Activated naive CD4-positive, alpha-beta T cell treated with anti-CD3 and anti-CD28 coated beads, Interleukin-2, amount 50 U/mL, for 72 hours (primary cell): ENCODE data around the gene CXXC5. TPM values are rescaled to one million over a fixed set of nuclear protein-coding genes. Genes with fewer than 3 reads are reported as not detected.

ENCODE experiments used
- ATAC-seq, 2 donors: fragments of 150-1000 bp; cut with Tn5 transposase; 2 replicates each; pipeline ENCODE4 v1.10.0; 2021; ENCODE audit warnings: mild to moderate bottlenecking in 2 of 2, moderate library complexity in 2 of 2
- DNase-seq, 2 donors: peaks; one replicate each; pipeline ENCODE4 v3.0.0; 2021 to 2022; ENCODE audit warnings: low spot score in 2 of 2
- H3K27ac Mint-ChIP-seq, 2 donors: one replicate each; pipeline ENCODE4 v1.8.0; 2022; ENCODE audit warnings: mild to moderate bottlenecking in 2 of 2, mixed read lengths in 2 of 2
- H3K36me3 Mint-ChIP-seq, 2 donors: one replicate each; pipeline ENCODE4 v1.8.0; 2022; ENCODE audit warnings: mixed read lengths in 2 of 2
- H3K9me3 Mint-ChIP-seq, 2 donors: one replicate each; pipeline ENCODE4 v1.8.0; 2022; ENCODE audit warnings: mixed read lengths in 2 of 2
- total RNA-seq, 2 donors: library from RNA; stranded (reverse); gene quantifications; one replicate each; pipeline ENCODE4 v1.2.3, GENCODE V29; 2022

CXXC5 gene
- total RNA-seq, 2 donors from 2014 or later, result 1.8 to 3.5 TPM

- Mint-ChIP-seq H3K36me3 (no peaks in the 10 kb centered on the region), H3K9me3 (no peaks in the 10 kb centered on the region), H3K27ac (no peak overlapping the region)
- no peak for ATAC-seq
- DNase-seq, result no peak
Measured at GRCh38 chr5:139667730-139668063, 19.5 kb downstream of the CXXC5 start.

DNA sequence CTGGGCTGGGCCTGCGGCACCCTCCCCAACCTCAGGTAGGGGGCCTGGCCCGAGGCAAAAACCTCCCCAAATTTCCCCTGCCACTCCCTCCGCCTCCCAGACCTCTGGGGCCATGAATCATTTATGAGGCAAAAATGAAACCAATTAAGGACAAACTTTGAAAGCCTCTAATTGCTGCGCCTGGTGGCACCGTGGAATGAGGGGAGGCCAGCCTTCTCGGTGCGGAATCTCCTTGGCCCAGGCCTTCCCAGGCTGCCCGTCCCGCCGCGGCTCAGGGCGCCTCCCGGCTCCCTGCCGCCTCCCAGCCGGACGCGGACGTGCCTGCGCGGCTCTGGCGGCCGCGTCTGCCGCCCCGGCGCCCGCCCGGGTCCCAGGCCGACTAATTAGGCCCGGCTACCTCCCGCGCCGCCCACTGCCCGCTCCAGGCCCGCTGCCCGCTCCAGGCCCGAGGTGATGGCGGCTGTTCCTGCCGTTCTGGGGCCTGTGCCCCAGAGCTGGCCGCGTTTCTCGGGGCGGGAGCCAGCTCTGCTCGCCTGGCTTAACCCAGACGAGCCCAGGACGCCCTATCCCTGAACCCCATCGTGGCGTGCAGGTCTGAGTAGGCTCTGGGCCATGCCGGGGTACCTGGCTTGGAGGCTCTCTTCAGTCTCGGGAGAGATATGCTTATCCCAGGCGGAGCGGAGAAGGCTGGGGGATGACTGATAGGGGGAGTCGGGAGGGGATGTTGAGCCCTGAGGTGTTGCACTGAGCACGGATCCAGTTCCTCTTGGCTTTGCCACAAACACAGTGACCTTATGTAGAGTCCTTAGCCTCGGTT, 20.1 kb downstream of the CXXC5 start:
- no peaks in the 10 kb centered on the region for H3K9me3 Mint-ChIP-seq
- no peaks in the 10 kb centered on the region for H3K36me3 Mint-ChIP-seq
- ATAC-seq (peak; percentile 56 to 61), DNase-seq (peak in 1 of 2 donors; percentile 32)
- H3K27ac Mint-ChIP-seq, result no peak overlapping the region

DNA sequence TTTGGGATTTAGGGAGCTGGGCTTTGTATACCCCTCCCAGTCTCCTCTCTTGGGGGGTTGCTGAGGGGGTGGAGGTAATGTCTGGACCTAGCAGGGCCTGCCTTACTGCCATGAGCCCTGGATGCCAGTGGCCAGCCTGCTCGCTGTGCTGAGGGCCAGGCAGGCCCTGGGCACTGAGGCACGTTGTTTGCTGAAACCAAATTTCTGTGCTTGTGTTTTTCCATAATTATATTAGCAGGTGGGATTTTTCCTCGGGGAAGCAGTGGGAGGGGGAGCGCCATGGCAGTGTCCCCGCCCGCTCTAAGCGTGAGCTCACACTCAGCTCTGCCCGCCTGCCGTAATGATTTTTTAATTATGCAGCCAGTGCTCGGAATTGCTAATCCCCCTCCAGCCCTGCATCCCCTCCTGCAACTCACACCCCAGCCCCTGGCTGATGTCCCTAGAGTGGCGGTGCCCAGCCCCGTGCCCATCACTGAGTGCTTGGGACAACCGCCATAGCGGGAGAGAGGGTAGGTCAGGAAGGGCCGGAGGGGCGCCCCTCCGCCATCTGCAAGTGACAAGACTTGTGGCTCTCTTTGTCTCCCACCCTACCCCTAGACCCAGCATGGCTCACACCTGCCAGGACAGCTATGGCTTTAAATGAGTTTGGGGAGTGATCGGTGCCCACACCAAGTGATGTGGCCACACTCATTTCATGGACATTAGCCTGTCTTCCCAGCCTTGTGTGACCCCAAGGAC, 20.9 kb downstream of the CXXC5 start:
- DNase-seq (no peak), ATAC-seq (no peak)
- no peak overlapping the region for H3K27ac Mint-ChIP-seq
- no peaks in the 10 kb centered on the region for H3K9me3 Mint-ChIP-seq
- H3K36me3 Mint-ChIP-seq, result no peaks in the 10 kb centered on the region

DNA sequence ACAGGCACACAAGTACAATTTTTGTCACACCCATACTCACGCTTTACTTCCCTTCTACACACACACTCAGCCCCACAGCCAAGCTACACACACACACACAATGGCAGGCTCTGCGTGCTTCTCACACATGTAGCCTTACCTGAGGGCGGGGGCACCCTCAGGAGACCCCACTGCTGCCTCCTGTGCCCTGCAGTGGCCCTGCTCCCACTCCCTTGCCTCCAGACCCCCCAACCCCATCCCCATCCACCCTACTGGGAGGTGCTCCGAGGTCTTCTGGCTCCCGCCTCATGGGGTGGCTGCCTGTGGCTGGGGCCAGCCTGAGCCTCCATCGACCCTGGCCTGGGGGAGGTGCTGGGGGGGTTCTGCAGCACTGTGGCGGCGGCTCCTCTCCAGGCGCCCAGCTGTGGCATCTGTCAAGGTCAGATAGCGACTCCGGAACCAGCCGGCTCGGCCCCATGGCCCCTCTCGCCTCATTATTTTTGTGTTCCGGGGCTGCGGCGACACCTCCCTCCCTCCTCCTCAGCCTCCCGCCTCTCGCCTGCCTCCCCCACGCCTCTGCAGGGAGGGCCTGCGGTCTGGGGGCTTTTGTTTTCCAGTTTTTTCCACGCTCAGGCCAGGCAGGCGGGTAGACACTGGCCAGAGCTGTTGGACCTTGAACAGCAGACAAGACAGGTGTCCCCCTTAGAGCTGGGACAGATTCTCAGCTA, 21.7 kb downstream of the CXXC5 start:
- peak in 1 of 2 donors; percentile 7 for ATAC-seq
- Mint-ChIP-seq H3K27ac (peak overlapping the region in 1 of 2 donors; percentile 44), H3K36me3 (no peaks in the 10 kb centered on the region), H3K9me3 (no peaks in the 10 kb centered on the region)
- no peak for DNase-seq

DNA sequence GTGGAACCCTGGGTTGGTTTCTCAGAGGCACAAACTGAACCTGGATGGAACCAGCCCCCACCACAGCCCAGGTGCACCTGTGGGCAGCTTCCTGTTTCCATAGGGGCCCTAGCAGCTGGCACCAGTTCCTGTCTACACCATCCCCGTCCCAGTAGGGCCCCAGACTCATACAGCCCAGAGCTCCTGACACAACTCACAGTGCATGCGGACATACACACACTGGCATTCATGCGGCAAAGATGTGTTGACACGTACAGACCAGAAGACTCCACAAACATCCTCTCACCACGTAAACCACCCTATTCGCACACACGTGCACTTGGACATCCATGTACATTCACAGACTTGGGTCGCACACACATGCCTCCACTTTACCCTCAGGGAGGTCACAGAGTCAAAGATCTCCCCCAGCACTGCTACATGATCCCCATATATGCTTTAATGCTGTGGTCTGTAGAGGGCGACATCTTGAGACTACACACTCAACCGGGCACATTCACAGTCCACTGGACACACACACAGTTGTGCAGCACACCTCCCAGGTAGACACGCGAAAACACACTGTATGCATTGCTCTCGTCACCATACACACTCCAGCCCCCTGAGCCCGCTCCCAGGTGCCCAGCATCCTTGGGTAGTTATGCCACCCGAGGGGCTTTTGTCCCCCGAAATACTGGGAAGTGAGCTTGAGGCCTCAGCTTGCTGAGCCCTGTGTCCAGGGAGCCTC, 22.4 kb downstream of the CXXC5 start:
- Mint-ChIP-seq H3K27ac (peak overlapping the region in 1 of 2 donors; percentile 44), H3K9me3 (no peaks in the 10 kb centered on the region), H3K36me3 (no peaks in the 10 kb centered on the region)
- ATAC-seq (peak in 1 of 2 donors; percentile 22), DNase-seq (no peak)

- H3K36me3 Mint-ChIP-seq, result no peaks in the 10 kb centered on the region
- ATAC-seq (no peak), DNase-seq (no peak)
- no peaks in the 10 kb centered on the region for H3K9me3 Mint-ChIP-seq
- no peak overlapping the region for H3K27ac Mint-ChIP-seq
Measured at GRCh38 chr5:139671096-139671841, 23.1 kb downstream of the CXXC5 start.

DNA sequence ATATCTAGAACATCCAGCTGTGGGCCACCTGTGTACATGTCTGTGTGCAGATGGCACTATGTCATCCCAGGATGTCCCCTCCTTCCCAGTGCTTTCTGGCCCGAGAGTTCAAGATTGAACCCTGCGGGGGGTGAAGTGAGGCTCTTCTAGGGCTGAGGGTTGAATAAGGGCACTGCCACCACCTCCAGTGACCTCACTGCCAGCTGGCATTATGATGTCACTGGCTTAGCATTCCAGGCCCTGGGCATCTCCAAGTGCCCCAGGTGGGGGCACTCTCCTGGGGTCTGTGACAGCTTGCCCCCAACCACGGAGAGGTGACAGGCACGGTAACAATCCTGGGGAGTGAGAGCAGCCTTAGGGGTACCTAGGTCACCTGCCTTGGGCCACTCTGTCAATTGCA, 27.1 kb downstream of the CXXC5 start:
- no peak for DNase-seq
- Mint-ChIP-seq H3K27ac (no peak overlapping the region), H3K9me3 (no peaks in the 10 kb centered on the region), H3K36me3 (no peaks in the 10 kb centered on the region)
- ATAC-seq, result no peak

- DNase-seq (no peak), ATAC-seq (no peak)
- H3K36me3 Mint-ChIP-seq, result no peaks in the 10 kb centered on the region
- no peaks in the 10 kb centered on the region for H3K9me3 Mint-ChIP-seq
- no peak overlapping the region for H3K27ac Mint-ChIP-seq
Measured at GRCh38 chr5:139675825-139676224, 27.7 kb downstream of the CXXC5 start.

GRCh38 chr5:139676406-139676805, 28.3 kb downstream of the CXXC5 start:
- no peak overlapping the region for H3K27ac Mint-ChIP-seq
- H3K36me3 Mint-ChIP-seq, result no peaks in the 10 kb centered on the region
- H3K9me3 Mint-ChIP-seq, result no peaks in the 10 kb centered on the region
- ATAC-seq, result no peak
- no peak for DNase-seq

DNA sequence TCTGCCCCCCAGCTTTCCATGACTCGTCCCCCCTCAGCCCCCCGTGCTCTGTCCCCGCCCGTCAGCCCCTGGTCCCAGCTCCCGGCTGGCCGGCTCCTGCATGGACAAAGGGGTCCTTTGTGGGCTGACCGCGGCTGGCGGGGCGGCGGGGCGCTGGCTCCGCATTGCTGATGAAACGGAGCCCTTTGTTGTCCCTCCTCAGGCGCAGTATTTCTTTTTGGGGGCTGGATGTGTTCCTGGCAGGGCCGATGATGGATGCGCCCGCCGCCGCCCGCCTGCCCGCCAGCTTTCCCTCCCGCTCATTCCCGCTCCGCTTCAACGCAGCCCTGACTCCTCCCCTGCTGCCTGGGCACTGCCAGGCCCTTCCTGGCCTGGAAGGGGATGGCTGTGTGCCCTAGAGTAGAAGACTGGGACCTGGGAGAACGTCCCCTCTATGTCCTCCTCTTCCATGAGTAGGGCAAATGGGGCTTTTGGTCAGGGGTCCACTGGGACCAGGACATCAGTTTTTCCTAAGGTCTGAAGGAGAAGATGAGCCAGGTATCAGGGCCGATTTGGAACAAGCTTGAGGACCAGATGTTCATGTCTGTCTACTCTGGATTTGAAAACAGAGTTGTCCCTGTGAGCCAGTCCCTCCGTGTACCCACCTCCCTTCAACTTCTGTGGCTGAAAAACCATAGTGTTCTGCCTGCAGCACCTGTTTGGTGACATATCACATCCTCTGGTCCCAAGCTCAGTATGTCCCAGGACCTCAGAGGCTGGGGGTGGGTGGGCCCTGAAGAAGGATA, 29.0 kb downstream of the CXXC5 start:
- Mint-ChIP-seq H3K9me3 (no peaks in the 10 kb centered on the region), H3K36me3 (no peaks in the 10 kb centered on the region), H3K27ac (peak overlapping the region in 1 of 2 donors; percentile 91)
- ATAC-seq, result no peak
- DNase-seq, result no peak

DNA sequence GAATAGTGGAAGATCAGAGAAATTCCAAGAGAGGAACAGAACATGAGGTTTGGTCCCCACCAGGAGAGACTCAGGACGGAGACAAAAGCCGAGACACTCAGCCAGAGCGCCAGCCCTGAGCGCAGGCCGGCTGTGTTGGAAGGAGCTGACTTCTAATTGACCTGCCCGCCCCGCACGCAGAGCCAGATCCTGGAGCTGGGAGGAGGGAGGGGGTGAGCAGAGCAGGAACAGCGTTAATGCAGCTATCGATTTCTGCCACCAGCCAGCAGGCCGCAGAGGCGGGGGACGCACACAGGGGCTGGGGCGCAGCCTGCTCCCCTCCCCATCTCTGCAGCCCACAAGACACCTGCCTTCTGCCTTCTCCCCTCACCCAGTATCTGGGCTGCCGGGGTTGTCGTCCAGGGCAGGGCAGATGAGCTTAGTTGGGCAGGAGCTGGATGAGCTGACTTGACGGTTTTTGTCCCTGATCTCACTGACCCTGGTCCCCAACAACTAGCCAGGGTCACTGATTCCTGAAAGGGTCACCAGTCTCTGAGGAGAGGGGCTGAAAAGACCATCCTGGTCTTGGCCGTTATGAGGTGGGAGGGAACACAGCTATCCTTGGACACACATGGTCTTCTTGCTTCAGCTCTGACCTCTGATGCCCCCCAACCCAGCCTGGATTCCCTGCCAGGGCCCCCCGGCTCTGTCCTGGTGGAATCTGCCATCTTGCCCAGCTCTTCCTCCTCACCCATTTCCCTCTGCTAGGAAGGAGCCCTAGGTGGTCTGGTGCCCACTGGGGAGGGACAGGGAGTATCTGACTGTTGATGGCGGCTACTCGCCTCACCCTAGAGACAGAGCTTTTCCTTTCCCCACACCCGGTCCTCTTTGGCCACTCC, 29.8 kb downstream of the CXXC5 start:
- DNase-seq, result no peak
- Mint-ChIP-seq H3K27ac (no peak overlapping the region), H3K9me3 (no peaks in the 10 kb centered on the region), H3K36me3 (no peaks in the 10 kb centered on the region)
- ATAC-seq, result no peak

GRCh38 chr5:139678751-139679750, 30.9 kb downstream of the CXXC5 start:
- DNase-seq (no peak), ATAC-seq (no peak)
- H3K9me3 Mint-ChIP-seq, result no peaks in the 10 kb centered on the region
- no peaks in the 10 kb centered on the region for H3K36me3 Mint-ChIP-seq
- peak overlapping the region in 1 of 2 donors; percentile 13 for H3K27ac Mint-ChIP-seq

GRCh38 chr5:139680368-139681111, 32.4 kb downstream of the CXXC5 start:
- H3K36me3 Mint-ChIP-seq, result no peaks in the 10 kb centered on the region
- ATAC-seq (no peak), DNase-seq (no peak)
- no peak overlapping the region for H3K27ac Mint-ChIP-seq
- H3K9me3 Mint-ChIP-seq, result no peaks in the 10 kb centered on the region
